B cell (primary cell): Measurements from ENCODE around the gene SLCO4C1.

ENCODE experiments used
- EZH2 ChIP-seq: IDR thresholded peaks from 2 replicates; pipeline ENCODE4 v1.6.1; 2012; ENCODE audit warnings: borderline replicate concordance, low read depth, mild to moderate bottlenecking, moderate library complexity, low read length; ENCODE audit not compliant: insufficient read depth, poor library complexity, severe bottlenecking
- TF ChIP-seq, protein P1 (sequence below): fragments of 200-600 bp; IDR thresholded peaks from one replicate; pipeline ENCODE4 v1.8.0; 2022; ENCODE audit warnings: antibody characterized with exemption, mild to moderate bottlenecking

DNA sequence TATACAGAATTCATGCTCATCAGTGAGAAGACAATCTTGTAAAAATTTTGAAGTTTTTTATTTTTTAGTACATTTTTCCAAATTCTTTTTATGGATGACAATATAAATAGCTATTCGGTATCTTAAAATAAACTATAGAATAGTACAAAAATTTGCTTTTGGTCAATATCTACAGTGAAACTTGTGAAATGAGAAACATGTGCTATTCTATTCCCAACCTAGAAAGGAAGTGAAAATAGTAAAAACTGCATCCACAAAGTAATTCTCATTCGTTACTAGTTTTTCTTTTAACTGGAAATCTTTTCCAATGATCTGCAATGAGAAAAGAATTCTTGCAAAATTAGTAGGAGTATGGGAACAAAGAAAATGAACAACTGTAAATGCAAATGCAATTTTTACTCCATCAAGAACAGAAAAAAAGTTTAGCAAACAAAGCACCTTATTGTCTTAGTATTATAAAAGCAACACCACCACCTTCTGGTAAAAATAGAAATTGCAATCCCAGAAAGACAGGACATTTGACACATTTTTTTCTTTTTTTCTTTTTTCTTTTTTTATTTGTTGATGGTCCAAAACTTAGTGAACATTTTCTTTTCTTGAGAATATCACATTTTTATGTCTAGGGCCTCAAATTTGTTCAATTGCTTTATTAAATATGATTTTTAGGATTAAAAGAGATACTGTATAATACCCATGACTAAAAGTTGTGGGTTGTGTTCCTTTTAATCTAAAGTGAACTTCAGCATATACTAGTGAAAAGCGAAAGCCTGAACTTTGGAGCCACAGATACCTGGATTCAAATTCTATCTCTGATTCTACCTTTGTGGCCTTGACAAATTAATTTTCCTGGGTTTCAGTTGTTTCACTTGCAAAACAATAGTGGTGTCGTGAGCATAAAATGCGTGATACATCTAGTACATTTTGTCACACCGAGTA lies 72.3 kb downstream of the SLCO4C1 start:
- TF ChIP-seq, protein P1, sequence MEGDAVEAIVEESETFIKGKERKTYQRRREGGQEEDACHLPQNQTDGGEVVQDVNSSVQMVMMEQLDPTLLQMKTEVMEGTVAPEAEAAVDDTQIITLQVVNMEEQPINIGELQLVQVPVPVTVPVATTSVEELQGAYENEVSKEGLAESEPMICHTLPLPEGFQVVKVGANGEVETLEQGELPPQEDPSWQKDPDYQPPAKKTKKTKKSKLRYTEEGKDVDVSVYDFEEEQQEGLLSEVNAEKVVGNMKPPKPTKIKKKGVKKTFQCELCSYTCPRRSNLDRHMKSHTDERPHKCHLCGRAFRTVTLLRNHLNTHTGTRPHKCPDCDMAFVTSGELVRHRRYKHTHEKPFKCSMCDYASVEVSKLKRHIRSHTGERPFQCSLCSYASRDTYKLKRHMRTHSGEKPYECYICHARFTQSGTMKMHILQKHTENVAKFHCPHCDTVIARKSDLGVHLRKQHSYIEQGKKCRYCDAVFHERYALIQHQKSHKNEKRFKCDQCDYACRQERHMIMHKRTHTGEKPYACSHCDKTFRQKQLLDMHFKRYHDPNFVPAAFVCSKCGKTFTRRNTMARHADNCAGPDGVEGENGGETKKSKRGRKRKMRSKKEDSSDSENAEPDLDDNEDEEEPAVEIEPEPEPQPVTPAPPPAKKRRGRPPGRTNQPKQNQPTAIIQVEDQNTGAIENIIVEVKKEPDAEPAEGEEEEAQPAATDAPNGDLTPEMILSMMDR, result peak; percentile 90
- no peak for TF ChIP-seq EZH2
